Loucy (cell line): ENCODE measurements around the gene GSX2.

Experiments used
- EZH2phosphoT487 ChIP-seq: fragments of 200-600 bp; IDR thresholded peaks from 2 replicates; pipeline ENCODE4 v1.6.1; 2018; ENCODE audit warnings: antibody characterized with exemption, mild to moderate bottlenecking, moderate library complexity, borderline replicate concordance
- TF ChIP-seq, protein P1 (sequence below): fragments of 200-600 bp; sonication (generic); conservative IDR thresholded peaks from 2 replicates; pipeline ENCODE4 v1.5.1; 2014; ENCODE audit warnings: mild to moderate bottlenecking, antibody characterized with exemption, low read length

DNA sequence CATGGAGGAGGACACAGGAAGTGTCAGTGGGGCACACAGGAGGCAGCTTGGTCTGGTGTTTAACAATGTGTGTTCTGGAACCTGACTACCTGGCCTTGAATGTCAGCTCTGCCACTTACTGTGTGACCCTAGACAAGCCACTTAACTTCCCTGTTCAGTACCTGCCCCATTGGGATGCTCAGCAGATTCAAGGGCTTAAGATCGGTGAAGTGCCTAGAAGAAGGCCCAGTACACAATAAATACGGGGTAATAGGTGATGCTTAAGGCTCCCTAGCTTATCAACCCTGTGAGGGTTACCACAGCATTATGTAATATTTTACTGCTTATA is 33.9 kb upstream of the GSX2 start:
- TF ChIP-seq, protein P1, sequence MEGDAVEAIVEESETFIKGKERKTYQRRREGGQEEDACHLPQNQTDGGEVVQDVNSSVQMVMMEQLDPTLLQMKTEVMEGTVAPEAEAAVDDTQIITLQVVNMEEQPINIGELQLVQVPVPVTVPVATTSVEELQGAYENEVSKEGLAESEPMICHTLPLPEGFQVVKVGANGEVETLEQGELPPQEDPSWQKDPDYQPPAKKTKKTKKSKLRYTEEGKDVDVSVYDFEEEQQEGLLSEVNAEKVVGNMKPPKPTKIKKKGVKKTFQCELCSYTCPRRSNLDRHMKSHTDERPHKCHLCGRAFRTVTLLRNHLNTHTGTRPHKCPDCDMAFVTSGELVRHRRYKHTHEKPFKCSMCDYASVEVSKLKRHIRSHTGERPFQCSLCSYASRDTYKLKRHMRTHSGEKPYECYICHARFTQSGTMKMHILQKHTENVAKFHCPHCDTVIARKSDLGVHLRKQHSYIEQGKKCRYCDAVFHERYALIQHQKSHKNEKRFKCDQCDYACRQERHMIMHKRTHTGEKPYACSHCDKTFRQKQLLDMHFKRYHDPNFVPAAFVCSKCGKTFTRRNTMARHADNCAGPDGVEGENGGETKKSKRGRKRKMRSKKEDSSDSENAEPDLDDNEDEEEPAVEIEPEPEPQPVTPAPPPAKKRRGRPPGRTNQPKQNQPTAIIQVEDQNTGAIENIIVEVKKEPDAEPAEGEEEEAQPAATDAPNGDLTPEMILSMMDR: no peak
- TF ChIP-seq EZH2phosphoT487: no peak
